ENCODE results near the gene HARBI1. TPM values are rescaled to one million over a fixed set of nuclear protein-coding genes. Genes with fewer than 3 reads are reported as not detected.
A peak's percentile ranks its signal among the peaks of the same experiment; 100 is the strongest.

Gene HARBI1
- polyA plus RNA-seq, 1 of the 3 experiments (the other 2 are of a cell fraction), result 2.4 TPM

DNA sequence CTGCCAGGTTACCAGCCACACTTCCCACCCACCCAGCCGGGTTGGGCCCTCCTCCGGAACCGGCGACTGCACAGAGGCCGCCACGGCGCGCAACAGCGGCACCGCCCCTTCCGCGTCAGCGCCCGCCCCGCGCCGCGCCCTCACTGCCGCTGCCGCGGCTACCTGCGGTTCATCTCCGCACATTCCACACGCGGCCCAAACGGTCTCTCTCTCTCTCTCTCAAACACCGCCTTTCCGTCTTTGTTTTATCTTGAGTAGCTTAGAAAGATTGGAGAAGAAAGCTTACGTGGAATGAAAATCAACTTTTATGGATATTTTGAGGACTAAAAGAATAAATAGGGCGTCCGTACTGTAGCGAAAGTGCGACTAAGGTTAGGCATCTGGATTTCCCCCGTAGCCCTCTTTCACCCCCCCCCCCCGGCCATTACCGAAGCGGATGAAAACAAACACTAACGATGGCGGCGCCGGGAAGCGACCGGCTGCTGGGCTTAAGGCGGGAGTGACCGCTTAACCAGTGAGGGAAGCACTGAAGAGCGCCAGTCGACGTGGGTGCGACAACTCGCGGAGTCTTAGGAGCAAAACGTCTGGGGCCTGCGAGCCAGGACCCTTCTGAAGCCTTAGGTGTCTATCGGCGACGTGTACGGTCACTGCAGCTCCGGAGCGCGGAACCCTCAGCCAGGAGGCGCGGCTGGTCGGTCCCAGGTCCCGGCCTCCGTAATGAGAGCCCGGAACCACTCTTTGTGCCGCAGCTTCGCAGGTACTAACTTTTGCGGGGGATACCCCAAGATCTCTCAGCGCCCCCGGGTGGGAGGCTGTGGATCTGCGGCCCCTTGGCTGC, at the start of gene HARBI1, which contains the start of gene ATG13 (continued):
- no peak for TF ChIP-seq JUND (IDR thresholded peaks at IDR 0.05)
- TF ChIP-seq, protein P1, sequence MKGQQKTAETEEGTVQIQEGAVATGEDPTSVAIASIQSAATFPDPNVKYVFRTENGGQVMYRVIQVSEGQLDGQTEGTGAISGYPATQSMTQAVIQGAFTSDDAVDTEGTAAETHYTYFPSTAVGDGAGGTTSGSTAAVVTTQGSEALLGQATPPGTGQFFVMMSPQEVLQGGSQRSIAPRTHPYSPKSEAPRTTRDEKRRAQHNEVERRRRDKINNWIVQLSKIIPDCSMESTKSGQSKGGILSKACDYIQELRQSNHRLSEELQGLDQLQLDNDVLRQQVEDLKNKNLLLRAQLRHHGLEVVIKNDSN (IDR thresholded peaks at IDR 0.05; ENCODE audit: borderline replicate concordance, low read depth), result no peak
- peak; percentile 32; the same call in 1 of the 2 replicates for TF ChIP-seq NRF1 (IDR thresholded peaks at IDR 0.05; ENCODE audit: low read depth, low read length)
- TF ChIP-seq RFX5 (IDR thresholded peaks at IDR 0.05; ENCODE audit: low read length), result no peak
- no peak for TF ChIP-seq TCF12 (IDR thresholded peaks at IDR 0.05)
- no peak for TF ChIP-seq REST (IDR thresholded peaks at IDR 0.05; ENCODE audit: low read depth, low read length)
- TF ChIP-seq RAD21 (IDR thresholded peaks at IDR 0.05; ENCODE audit: low read length), result peak; percentile 49
- TF ChIP-seq SMC3 (IDR thresholded peaks at IDR 0.05; ENCODE audit: low read depth, low read length), result peak; percentile 17; the same call in 1 of the 2 replicates

DNA sequence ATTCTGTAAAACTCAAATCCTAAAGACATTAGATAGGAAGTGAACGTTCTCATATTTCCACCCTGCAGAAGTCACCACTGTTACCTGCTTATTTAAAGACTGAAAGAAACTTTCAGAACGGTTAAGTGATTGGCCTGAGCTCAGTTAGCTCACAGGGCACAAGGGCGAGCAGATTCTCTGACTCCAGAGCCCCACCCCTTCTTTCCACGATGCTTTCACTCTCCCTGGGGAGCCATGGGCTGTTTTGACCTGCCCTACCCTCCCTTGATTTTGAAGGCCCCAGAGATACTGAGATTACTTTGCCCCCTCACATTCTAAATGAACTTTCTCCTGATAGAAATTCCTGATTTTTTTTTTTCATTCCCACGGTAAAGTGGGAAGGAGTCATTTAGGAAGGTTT, 49.5 kb upstream of the HARBI1 start:
- Histone ChIP-seq H3K27ac (ENCODE audit: low read depth in 2 of 2, low read length in 1 of 2) (no peak overlapping the region), H3F3A (replicated peaks; ENCODE audit: insufficient read depth) (peaks cover 3% of the 10 kb centered on the region), H3K9ac (no peak overlapping the region), H3K4me1 (ENCODE audit: control insufficient read depth in 1 of 2, insufficient read depth in 2 of 2, low read depth in 1 of 2, low read length in 1 of 2) (no peaks in the 10 kb centered on the region), H2AFZ (ENCODE audit: low read depth) (no peak overlapping the region), H3K36me3 (replicated peaks in 1 of 2; ENCODE audit: control insufficient read depth in 1 of 2, insufficient read depth in 2 of 2, low read length in 1 of 2) (peaks cover 43 to 73% of the 10 kb centered on the region in 2 experiments), H3K4me3 (ENCODE audit: low read depth in 2 of 2, low read length in 1 of 2) (no peak overlapping the region), H3K79me2 (ENCODE audit: insufficient read depth) (no peaks in the 10 kb centered on the region), H4K20me1 (ENCODE audit: insufficient read depth) (no peaks in the 10 kb centered on the region), H3K27me3 (ENCODE audit: insufficient read depth) (no peaks in the 10 kb centered on the region), H3K4me2 (no peak overlapping the region), H3K9me2 (no peaks in the 10 kb centered on the region), H3K9me3 (no peaks in the 10 kb centered on the region)
- TF ChIP-seq CHD2 (IDR thresholded peaks at IDR 0.05; ENCODE audit: low read length, partially characterized antibody), result no peak
- TF ChIP-seq TEAD4 (IDR thresholded peaks at IDR 0.05; ENCODE audit: borderline replicate concordance, insufficient read depth), result no peak
- TF ChIP-seq, protein P2, sequence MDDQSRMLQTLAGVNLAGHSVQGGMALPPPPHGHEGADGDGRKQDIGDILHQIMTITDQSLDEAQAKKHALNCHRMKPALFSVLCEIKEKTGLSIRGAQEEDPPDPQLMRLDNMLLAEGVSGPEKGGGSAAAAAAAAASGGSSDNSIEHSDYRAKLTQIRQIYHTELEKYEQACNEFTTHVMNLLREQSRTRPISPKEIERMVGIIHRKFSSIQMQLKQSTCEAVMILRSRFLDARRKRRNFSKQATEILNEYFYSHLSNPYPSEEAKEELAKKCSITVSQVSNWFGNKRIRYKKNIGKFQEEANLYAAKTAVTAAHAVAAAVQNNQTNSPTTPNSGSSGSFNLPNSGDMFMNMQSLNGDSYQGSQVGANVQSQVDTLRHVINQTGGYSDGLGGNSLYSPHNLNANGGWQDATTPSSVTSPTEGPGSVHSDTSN (IDR thresholded peaks at IDR 0.05), result no peak
- TF ChIP-seq GATA2 (CRISPR knock-in tag; IDR thresholded peaks at IDR 0.05), result no peak
- no peak for TF ChIP-seq RXRA (IDR thresholded peaks at IDR 0.05; ENCODE audit: borderline replicate concordance, low read depth)
- no peak for TF ChIP-seq ELF1 (IDR thresholded peaks at IDR 0.05)
- no peak for TF ChIP-seq CTCF (IDR thresholded peaks at IDR 0.05)
- TF ChIP-seq TCF12 (IDR thresholded peaks at IDR 0.05), result no peak
- TF ChIP-seq, protein P3, sequence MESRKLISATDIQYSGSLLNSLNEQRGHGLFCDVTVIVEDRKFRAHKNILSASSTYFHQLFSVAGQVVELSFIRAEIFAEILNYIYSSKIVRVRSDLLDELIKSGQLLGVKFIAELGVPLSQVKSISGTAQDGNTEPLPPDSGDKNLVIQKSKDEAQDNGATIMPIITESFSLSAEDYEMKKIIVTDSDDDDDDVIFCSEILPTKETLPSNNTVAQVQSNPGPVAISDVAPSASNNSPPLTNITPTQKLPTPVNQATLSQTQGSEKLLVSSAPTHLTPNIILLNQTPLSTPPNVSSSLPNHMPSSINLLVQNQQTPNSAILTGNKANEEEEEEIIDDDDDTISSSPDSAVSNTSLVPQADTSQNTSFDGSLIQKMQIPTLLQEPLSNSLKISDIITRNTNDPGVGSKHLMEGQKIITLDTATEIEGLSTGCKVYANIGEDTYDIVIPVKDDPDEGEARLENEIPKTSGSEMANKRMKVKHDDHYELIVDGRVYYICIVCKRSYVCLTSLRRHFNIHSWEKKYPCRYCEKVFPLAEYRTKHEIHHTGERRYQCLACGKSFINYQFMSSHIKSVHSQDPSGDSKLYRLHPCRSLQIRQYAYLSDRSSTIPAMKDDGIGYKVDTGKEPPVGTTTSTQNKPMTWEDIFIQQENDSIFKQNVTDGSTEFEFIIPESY (IDR thresholded peaks at IDR 0.05; ENCODE audit: borderline replicate concordance, low read depth), result no peak
- TF ChIP-seq JUND (IDR thresholded peaks at IDR 0.05), result no peak
- no peak for TF ChIP-seq NRF1 (IDR thresholded peaks at IDR 0.05; ENCODE audit: low read depth, low read length)
- no peak for TF ChIP-seq EP300 (IDR thresholded peaks at IDR 0.05; ENCODE audit: borderline replicate concordance in 1 of 2, low read depth in 1 of 2, low read length in 1 of 2)
- ChIA-PET POLR2A (no interaction called here), CTCF (no interaction called here)
- 90% methylated on average over 5 of the region's 5 CpGs for WGBS (ENCODE audit: low lambda C conversion rate)
- no peak for DNase-seq

All from SK-N-SH (cell line).